Measurements from ENCODE around the gene CMIP. TPM values are rescaled to one million over a fixed set of nuclear protein-coding genes. Genes with fewer than 3 reads are reported as not detected.

The CMIP gene
- total RNA-seq, 1 donor from 2014 or later, result 6.6 TPM

DNA sequence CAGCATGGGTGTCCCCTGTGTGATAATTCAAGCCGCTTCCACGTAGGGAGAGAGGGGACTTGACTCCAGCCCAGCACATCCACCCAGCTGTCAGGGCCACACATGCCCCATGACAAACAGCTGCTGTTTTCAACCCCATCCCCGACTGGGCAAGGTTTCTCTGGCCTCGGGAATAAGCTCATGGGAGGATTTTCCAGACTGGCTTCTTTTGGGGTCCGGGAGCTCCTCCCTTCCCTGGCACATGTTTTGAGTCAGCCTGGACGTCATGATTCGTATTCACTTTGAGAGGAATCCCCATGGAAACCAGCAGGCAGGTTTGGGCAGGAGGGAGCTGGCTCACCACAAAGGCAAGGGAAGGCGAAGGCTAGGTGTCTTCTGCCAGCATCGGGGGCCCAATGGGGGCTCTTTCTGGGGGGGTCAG is 156.4 kb downstream of the CMIP start:
- no peak for DNase-seq (ENCODE audit: low spot score)
- Histone ChIP-seq H3K4me1 (no peaks in the 10 kb centered on the region), H3K36me3 (no peaks in the 10 kb centered on the region), H3K4me3 (no peak overlapping the region), H3K9me3 (ENCODE audit: low read depth) (no peaks in the 10 kb centered on the region), H2AFZ (replicated peaks) (no peak overlapping the region), H3K4me2 (no peak overlapping the region), H3K27me3 (no peaks in the 10 kb centered on the region), H3K9ac (no peak overlapping the region), H3K79me2 (ENCODE audit: low read depth) (peaks cover 30% of the 10 kb centered on the region), H3K27ac (no peak overlapping the region), H4K20me1 (ENCODE audit: low read depth) (peaks cover 41% of the 10 kb centered on the region), H3F3A (ENCODE audit: low read depth) (no peaks in the 10 kb centered on the region)
- peaks cover 8% of the 10 kb centered on the region for H3K27me3 Mint-ChIP-seq (ENCODE audit: insufficient read depth, low read depth)
- peaks cover 48% of the 10 kb centered on the region for H3K4me1 Mint-ChIP-seq
- H3K9me3 Mint-ChIP-seq, result no peaks in the 10 kb centered on the region
- H3K4me3 Mint-ChIP-seq, result no peak overlapping the region
- H3K27ac Mint-ChIP-seq, result no peak overlapping the region
- H3K36me3 Mint-ChIP-seq, result peaks cover 3% of the 10 kb centered on the region
- TF ChIP-seq EZH2 (IDR thresholded peaks at IDR 0.05), result no peak
- TF ChIP-seq EZH2phosphoT487 (IDR thresholded peaks at IDR 0.05), result no peak
- TF ChIP-seq, protein P1, sequence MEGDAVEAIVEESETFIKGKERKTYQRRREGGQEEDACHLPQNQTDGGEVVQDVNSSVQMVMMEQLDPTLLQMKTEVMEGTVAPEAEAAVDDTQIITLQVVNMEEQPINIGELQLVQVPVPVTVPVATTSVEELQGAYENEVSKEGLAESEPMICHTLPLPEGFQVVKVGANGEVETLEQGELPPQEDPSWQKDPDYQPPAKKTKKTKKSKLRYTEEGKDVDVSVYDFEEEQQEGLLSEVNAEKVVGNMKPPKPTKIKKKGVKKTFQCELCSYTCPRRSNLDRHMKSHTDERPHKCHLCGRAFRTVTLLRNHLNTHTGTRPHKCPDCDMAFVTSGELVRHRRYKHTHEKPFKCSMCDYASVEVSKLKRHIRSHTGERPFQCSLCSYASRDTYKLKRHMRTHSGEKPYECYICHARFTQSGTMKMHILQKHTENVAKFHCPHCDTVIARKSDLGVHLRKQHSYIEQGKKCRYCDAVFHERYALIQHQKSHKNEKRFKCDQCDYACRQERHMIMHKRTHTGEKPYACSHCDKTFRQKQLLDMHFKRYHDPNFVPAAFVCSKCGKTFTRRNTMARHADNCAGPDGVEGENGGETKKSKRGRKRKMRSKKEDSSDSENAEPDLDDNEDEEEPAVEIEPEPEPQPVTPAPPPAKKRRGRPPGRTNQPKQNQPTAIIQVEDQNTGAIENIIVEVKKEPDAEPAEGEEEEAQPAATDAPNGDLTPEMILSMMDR (IDR thresholded peaks at IDR 0.05), result no peak

GRCh38 chr16:81601601-81602255 is 157.1 kb downstream of the CMIP start:
- Histone ChIP-seq H3K9me3 (ENCODE audit: low read depth) (no peaks in the 10 kb centered on the region), H2AFZ (replicated peaks) (no peak overlapping the region), H3K79me2 (ENCODE audit: low read depth) (peaks cover 30% of the 10 kb centered on the region), H3K27me3 (no peaks in the 10 kb centered on the region), H3K9ac (no peak overlapping the region), H3F3A (ENCODE audit: low read depth) (no peaks in the 10 kb centered on the region), H4K20me1 (ENCODE audit: low read depth) (peaks cover 48% of the 10 kb centered on the region), H3K4me2 (no peak overlapping the region), H3K4me1 (no peaks in the 10 kb centered on the region), H3K4me3 (no peak overlapping the region), H3K27ac (no peak overlapping the region), H3K36me3 (no peaks in the 10 kb centered on the region)
- H3K9me3 Mint-ChIP-seq, result no peaks in the 10 kb centered on the region
- no peak for DNase-seq (ENCODE audit: low spot score)
- TF ChIP-seq EZH2phosphoT487 (IDR thresholded peaks at IDR 0.05) (no peak), EZH2 (IDR thresholded peaks at IDR 0.05) (no peak)
- TF ChIP-seq, protein P1 (IDR thresholded peaks at IDR 0.05), result no peak
- peaks cover 6% of the 10 kb centered on the region for H3K27me3 Mint-ChIP-seq (ENCODE audit: insufficient read depth, low read depth)
- peaks cover 54% of the 10 kb centered on the region for H3K4me1 Mint-ChIP-seq
- H3K27ac Mint-ChIP-seq, result peak overlapping the region; percentile 69
- H3K36me3 Mint-ChIP-seq, result peaks cover 3% of the 10 kb centered on the region
- H3K4me3 Mint-ChIP-seq, result no peak overlapping the region

DNA sequence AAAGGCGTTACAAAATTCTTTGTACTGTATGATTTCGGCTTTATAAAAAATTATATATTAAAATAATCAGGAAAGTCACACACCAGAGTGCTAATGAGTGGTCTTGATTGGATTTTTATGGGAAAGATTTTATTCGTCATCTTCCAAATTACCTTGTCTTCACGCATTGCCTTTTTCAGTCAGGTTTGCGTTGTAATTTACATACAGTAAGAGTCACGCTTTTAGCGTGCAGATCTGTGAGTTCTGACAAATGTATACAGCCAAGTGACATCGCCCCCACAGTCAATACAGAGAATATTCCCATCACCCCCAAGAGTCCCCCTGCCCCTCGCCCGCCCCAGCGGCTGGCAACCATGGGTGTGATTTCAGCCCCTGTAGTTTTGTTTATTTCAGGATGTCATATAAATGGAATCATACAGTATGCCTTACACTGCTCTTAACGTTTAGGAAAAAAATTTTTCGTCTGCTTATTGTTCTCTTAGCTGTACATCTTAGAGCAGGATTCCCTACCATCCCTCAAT is 157.7 kb downstream of the CMIP start:
- Histone ChIP-seq H3K4me3 (no peak overlapping the region), H3K4me2 (no peak overlapping the region), H3F3A (ENCODE audit: low read depth) (no peaks in the 10 kb centered on the region), H3K9me3 (ENCODE audit: low read depth) (no peaks in the 10 kb centered on the region), H2AFZ (replicated peaks) (no peak overlapping the region), H3K4me1 (no peaks in the 10 kb centered on the region), H3K79me2 (ENCODE audit: low read depth) (peaks cover 26% of the 10 kb centered on the region), H3K27ac (no peak overlapping the region), H3K9ac (no peak overlapping the region), H3K27me3 (no peaks in the 10 kb centered on the region), H4K20me1 (ENCODE audit: low read depth) (peaks cover 53% of the 10 kb centered on the region), H3K36me3 (no peaks in the 10 kb centered on the region)
- Mint-ChIP-seq H3K36me3 (peaks cover 3% of the 10 kb centered on the region), H3K9me3 (no peaks in the 10 kb centered on the region), H3K27me3 (ENCODE audit: insufficient read depth, low read depth) (peaks cover 5% of the 10 kb centered on the region), H3K4me3 (no peak overlapping the region), H3K4me1 (peaks cover 55% of the 10 kb centered on the region), H3K27ac (peak overlapping the region; percentile 53)
- TF ChIP-seq EZH2phosphoT487 (IDR thresholded peaks at IDR 0.05) (no peak), EZH2 (IDR thresholded peaks at IDR 0.05) (no peak)
- TF ChIP-seq, protein P1 (IDR thresholded peaks at IDR 0.05), result no peak
- no peak for DNase-seq (ENCODE audit: low spot score)

All from neural progenitor cell (in vitro differentiated cells).